ENCODE results near the gene GAL3ST1. TPM values are rescaled to one million over a fixed set of nuclear protein-coding genes. Genes with fewer than 3 reads are reported as not detected.

The GAL3ST1 gene
- polyA plus RNA-seq, 1 of the 3 experiments (the other 2 are of a cell fraction) = not detected

GRCh38 chr22:30539368-30539767 lies 35.1 kb downstream of the GAL3ST1 start:
- Histone ChIP-seq H3K79me2 (ENCODE audit: insufficient read depth) (no peaks in the 10 kb centered on the region), H2AFZ (ENCODE audit: low read depth) (no peak overlapping the region), H3F3A (replicated peaks; ENCODE audit: insufficient read depth) (no peaks in the 10 kb centered on the region), H3K4me2 (no peak overlapping the region), H3K4me1 (ENCODE audit: control insufficient read depth in 1 of 2, insufficient read depth in 2 of 2, low read depth in 1 of 2, low read length in 1 of 2) (no peaks in the 10 kb centered on the region), H3K9ac (no peak overlapping the region), H3K9me3 (no peaks in the 10 kb centered on the region), H3K36me3 (replicated peaks in 1 of 2; ENCODE audit: control insufficient read depth in 1 of 2, insufficient read depth in 2 of 2, low read length in 1 of 2) (no peaks in the 10 kb centered on the region), H3K27ac (ENCODE audit: low read depth in 2 of 2, low read length in 1 of 2) (no peak overlapping the region), H3K27me3 (ENCODE audit: insufficient read depth) (no peaks in the 10 kb centered on the region), H4K20me1 (ENCODE audit: insufficient read depth) (no peaks in the 10 kb centered on the region), H3K4me3 (ENCODE audit: low read depth in 2 of 2, low read length in 1 of 2) (no peak overlapping the region), H3K9me2 (no peaks in the 10 kb centered on the region)
- no peak for TF ChIP-seq JUND (IDR thresholded peaks at IDR 0.05)
- TF ChIP-seq POLR2AphosphoS5 (IDR thresholded peaks at IDR 0.05; ENCODE audit: low read depth, low read length) = no peak
- no peak for TF ChIP-seq GATA2 (CRISPR knock-in tag; IDR thresholded peaks at IDR 0.05)
- no peak for TF ChIP-seq SIN3A (IDR thresholded peaks at IDR 0.05; ENCODE audit: borderline replicate concordance, low read depth, low read length)
- no peak for TF ChIP-seq MEF2A (IDR thresholded peaks at IDR 0.05; ENCODE audit: borderline replicate concordance, low read depth)
- no peak for TF ChIP-seq PBX3 (IDR thresholded peaks at IDR 0.05)
- no peak for TF ChIP-seq RAD21 (IDR thresholded peaks at IDR 0.05; ENCODE audit: low read length)
- TF ChIP-seq, protein P1, sequence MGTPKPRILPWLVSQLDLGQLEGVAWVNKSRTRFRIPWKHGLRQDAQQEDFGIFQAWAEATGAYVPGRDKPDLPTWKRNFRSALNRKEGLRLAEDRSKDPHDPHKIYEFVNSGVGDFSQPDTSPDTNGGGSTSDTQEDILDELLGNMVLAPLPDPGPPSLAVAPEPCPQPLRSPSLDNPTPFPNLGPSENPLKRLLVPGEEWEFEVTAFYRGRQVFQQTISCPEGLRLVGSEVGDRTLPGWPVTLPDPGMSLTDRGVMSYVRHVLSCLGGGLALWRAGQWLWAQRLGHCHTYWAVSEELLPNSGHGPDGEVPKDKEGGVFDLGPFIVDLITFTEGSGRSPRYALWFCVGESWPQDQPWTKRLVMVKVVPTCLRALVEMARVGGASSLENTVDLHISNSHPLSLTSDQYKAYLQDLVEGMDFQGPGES (IDR thresholded peaks at IDR 0.05; ENCODE audit: low read depth, low read length) = no peak
- no peak for TF ChIP-seq NRF1 (IDR thresholded peaks at IDR 0.05; ENCODE audit: low read depth, low read length)
- TF ChIP-seq YY1 (IDR thresholded peaks at IDR 0.05; ENCODE audit: low read depth) = no peak
- no peak for TF ChIP-seq TEAD4 (IDR thresholded peaks at IDR 0.05; ENCODE audit: borderline replicate concordance, insufficient read depth)
- no peak for TF ChIP-seq USF1 (IDR thresholded peaks at IDR 0.05; ENCODE audit: borderline replicate concordance, low read depth)
- TF ChIP-seq TCF12 (IDR thresholded peaks at IDR 0.05) = no peak
- no peak for TF ChIP-seq EZH2phosphoT487 (IDR thresholded peaks at IDR 0.05; ENCODE audit: borderline replicate concordance, low read depth)
- no peak for TF ChIP-seq RFX5 (IDR thresholded peaks at IDR 0.05; ENCODE audit: low read length)
- no peak for TF ChIP-seq FOXM1 (IDR thresholded peaks at IDR 0.05; ENCODE audit: low read depth)
- ChIA-PET CTCF (no interaction called here), POLR2A (no interaction called here)
- 93% methylated on average over 1 of the region's 1 CpG for WGBS (ENCODE audit: low lambda C conversion rate)
- DNase-seq = no peak

GRCh38 chr22:30538280-30538679 lies 36.2 kb downstream of the GAL3ST1 start:
- Histone ChIP-seq H3K4me1 (ENCODE audit: control insufficient read depth in 1 of 2, insufficient read depth in 2 of 2, low read depth in 1 of 2, low read length in 1 of 2) (no peaks in the 10 kb centered on the region), H3K9me2 (no peaks in the 10 kb centered on the region), H3K79me2 (ENCODE audit: insufficient read depth) (no peaks in the 10 kb centered on the region), H3K27ac (ENCODE audit: low read depth in 2 of 2, low read length in 1 of 2) (no peak overlapping the region), H3K4me3 (ENCODE audit: low read depth in 2 of 2, low read length in 1 of 2) (no peak overlapping the region), H3K4me2 (no peak overlapping the region), H3K9me3 (no peaks in the 10 kb centered on the region), H3K27me3 (ENCODE audit: insufficient read depth) (no peaks in the 10 kb centered on the region), H3K9ac (no peak overlapping the region), H3F3A (replicated peaks; ENCODE audit: insufficient read depth) (no peaks in the 10 kb centered on the region), H3K36me3 (replicated peaks in 1 of 2; ENCODE audit: control insufficient read depth in 1 of 2, insufficient read depth in 2 of 2, low read length in 1 of 2) (no peaks in the 10 kb centered on the region), H2AFZ (ENCODE audit: low read depth) (no peak overlapping the region), H4K20me1 (ENCODE audit: insufficient read depth) (no peaks in the 10 kb centered on the region)
- DNase-seq = no peak
- 70% methylated on average over 6 of the region's 6 CpGs for WGBS (ENCODE audit: low lambda C conversion rate)
- ChIA-PET POLR2A (interaction anchor here (0.5 kb wide), 1 partner anchor 82 kb away, joined by 3 read pairs; no protein-coding TSS in a partner anchor), CTCF (no interaction called here)
- TF ChIP-seq MXI1 (IDR thresholded peaks at IDR 0.05; ENCODE audit: low read depth, low read length) (no peak), FOXJ3 (CRISPR knock-in tag; IDR thresholded peaks at IDR 0.05) (no peak)
